Peyer's patch (tissue), 4 donors: ENCODE results near the gene UBE2F. TPM values are rescaled to one million over a fixed set of nuclear protein-coding genes. Genes with fewer than 3 reads are reported as not detected.
"Not testable (repeated sequence)": the region's sequence is repeated elsewhere in the genome, so short reads cannot be mapped to it uniquely, and the experiment has no call there.

Experiments used
- DNase-seq, 3 donors: peaks; one replicate each; pipeline ENCODE4 v3.0.0-alpha.2; 2017 to 2019
- H3K27ac ChIP-seq, 4 donors: fragments of 200-600 bp; sonication (generic); one replicate each; pipeline ENCODE4 v1.5.1; 2016 to 2019
- H3K27me3 ChIP-seq, 2 donors: fragments of 200-600 bp; sonication (generic); one replicate each; pipeline ENCODE4 v1.5.1; 2019
- H3K36me3 ChIP-seq, 3 donors: fragments of 200-600 bp; sonication (generic); one replicate each; pipeline ENCODE4 v1.5.1; 2016 to 2019
- H3K4me1 ChIP-seq, 4 donors: fragments of 200-600 bp; sonication (generic); one replicate each; pipeline ENCODE4 v1.5.1; 2016 to 2019
- H3K4me3 ChIP-seq, 4 donors: fragments of 200-600 bp; sonication (generic); 1 replicate in 3 of 4; 2 replicates in 1 of 4; pipeline ENCODE4 v1.5.1; 2016 to 2019; ENCODE audit warnings: mild to moderate bottlenecking in 1 of 4
- H3K9me3 ChIP-seq, 4 donors: fragments of 200-600 bp; sonication (generic); one replicate each; pipeline ENCODE4 v1.5.1; 2016 to 2019; ENCODE audit warnings: mild to moderate bottlenecking in 1 of 4
- CTCF ChIP-seq, 6 experiments: fragments of 450-650 bp in 4 of 6; fragments of 200-600 bp in 2 of 6; sonication (generic) in 1 of 6; IDR thresholded peaks; one replicate each; pipeline ENCODE4 v1.5.1; 2017 to 2019; ENCODE audit warnings: antibody characterized with exemption in 6 of 6, mild to moderate bottlenecking in 3 of 6, moderate library complexity in 1 of 6
- POLR2A ChIP-seq, 2 donors: fragments of 450-650 bp; IDR thresholded peaks; one replicate each; pipeline ENCODE4 v1.5.1; 2017; ENCODE audit warnings: antibody characterized with exemption in 2 of 2, mild to moderate bottlenecking in 2 of 2, moderate library complexity in 2 of 2
- total RNA-seq, 4 donors: library from RNA; depleted of rRNA; stranded (reverse); fragments of >200 nt; gene quantifications; one replicate each; pipeline ENCODE4 v1.1.0, GENCODE V29; 2016

The UBE2F gene
- total RNA-seq, 4 donors from 2014 or later: 21.5 to 67.7 (median 50.3) TPM

GRCh38 chr2:238065071-238065846 lies 98.4 kb downstream of the UBE2F start:
- Histone ChIP-seq H3K9me3 (no peaks in the 10 kb centered on the region), H3K27ac (no peak overlapping the region), H3K4me1 (peaks cover 0 to 29% (median 6%) of the 10 kb centered on the region in 4 donors), H3K27me3 (no peaks in the 10 kb centered on the region), H3K36me3 (peaks cover 0 to 30% (median 0%) of the 10 kb centered on the region in 3 donors), H3K4me3 (no peak overlapping the region)
- DNase-seq: no peak
- TF ChIP-seq CTCF (IDR thresholded peaks at IDR 0.05) (no peak), POLR2A (IDR thresholded peaks at IDR 0.05) (no peak)

GRCh38 chr2:238066218-238066617 lies 99.4 kb downstream of the UBE2F start:
- Histone ChIP-seq H3K4me1 (peaks cover 0 to 28% (median 6%) of the 10 kb centered on the region in 4 donors), H3K27me3 (no peaks in the 10 kb centered on the region), H3K9me3 (no peaks in the 10 kb centered on the region), H3K4me3 (no peak overlapping the region), H3K27ac (no peak overlapping the region), H3K36me3 (peaks cover 0 to 30% (median 0%) of the 10 kb centered on the region in 3 donors)
- no peak for DNase-seq
- TF ChIP-seq POLR2A (IDR thresholded peaks at IDR 0.05) (no peak), CTCF (IDR thresholded peaks at IDR 0.05) (no peak)

DNA sequence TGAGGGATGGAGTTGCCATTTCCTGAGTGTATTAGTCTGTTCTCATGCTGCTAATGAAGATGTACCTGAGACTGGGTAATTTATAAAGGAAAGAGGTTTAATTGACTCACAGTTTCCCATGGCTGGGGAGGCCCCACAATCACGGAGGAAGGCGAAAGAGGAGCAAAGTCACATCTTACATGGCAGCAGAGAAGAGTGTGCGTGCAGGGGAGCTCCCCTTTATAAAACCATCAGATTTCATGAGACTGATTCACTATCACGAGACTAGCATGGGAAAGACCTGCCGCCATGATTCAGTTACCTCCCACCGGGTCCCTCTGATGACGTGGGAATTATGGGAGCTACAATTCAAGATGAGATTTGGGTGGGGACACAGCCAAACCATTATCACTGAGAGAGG lies 99.9 kb downstream of the UBE2F start:
- not testable (repeated sequence) for H3K9me3 ChIP-seq, DNase-seq, H3K27ac ChIP-seq, H3K4me3 ChIP-seq, H3K27me3 ChIP-seq
- peaks cover 0 to 30% (median 0%) of the 10 kb centered on the region in 3 donors for H3K36me3 ChIP-seq
- H3K4me1 ChIP-seq: peaks cover 0 to 23% (median 3%) of the 10 kb centered on the region in 4 donors

- no peak overlapping the region for H3K4me3 ChIP-seq
- no peaks in the 10 kb centered on the region for H3K9me3 ChIP-seq
- no peak for DNase-seq
- TF ChIP-seq CTCF (IDR thresholded peaks at IDR 0.05): no peak
- TF ChIP-seq POLR2A (IDR thresholded peaks at IDR 0.05): no peak
- H3K4me1 ChIP-seq: peaks cover 0 to 11% (median 0%) of the 10 kb centered on the region in 4 donors
- no peak overlapping the region for H3K27ac ChIP-seq
- no peaks in the 10 kb centered on the region for H3K27me3 ChIP-seq
- peaks cover 0 to 30% (median 0%) of the 10 kb centered on the region in 3 donors for H3K36me3 ChIP-seq
These were observed 101.1 kb downstream of the UBE2F start for GRCh38 chr2:238067939-238068338.

GRCh38 chr2:238069021-238069709 lies 102.4 kb downstream of the UBE2F start:
- TF ChIP-seq POLR2A (IDR thresholded peaks at IDR 0.05) (no peak), CTCF (IDR thresholded peaks at IDR 0.05) (no peak)
- DNase-seq: no peak
- Histone ChIP-seq H3K36me3 (peaks cover 0 to 30% (median 0%) of the 10 kb centered on the region in 3 donors), H3K27ac (no peak overlapping the region), H3K4me3 (no peak overlapping the region), H3K27me3 (no peaks in the 10 kb centered on the region), H3K4me1 (peaks cover 0 to under 1% (median 0%) of the 10 kb centered on the region in 4 donors), H3K9me3 (no peaks in the 10 kb centered on the region)

- peaks cover 0 to 30% (median 0%) of the 10 kb centered on the region in 3 donors for H3K36me3 ChIP-seq
- no peaks in the 10 kb centered on the region for H3K27me3 ChIP-seq
- no peaks in the 10 kb centered on the region for H3K9me3 ChIP-seq
- H3K4me3 ChIP-seq: no peak overlapping the region
- TF ChIP-seq POLR2A (IDR thresholded peaks at IDR 0.05) (no peak), CTCF (IDR thresholded peaks at IDR 0.05) (no peak)
- no peak for DNase-seq
- no peaks in the 10 kb centered on the region for H3K4me1 ChIP-seq
- H3K27ac ChIP-seq: no peak overlapping the region
These were observed 103.1 kb downstream of the UBE2F start for GRCh38 chr2:238069877-238070276.
